Stomach (tissue), 9 donors: ENCODE results near the gene B4GALT6. TPM values are rescaled to one million over a fixed set of nuclear protein-coding genes. Genes with fewer than 3 reads are reported as not detected.

Source experiments
- DNase-seq, 2 donors: peaks; one replicate each; pipeline versions ENCODE4 v3.0.0 to v3.0.0-alpha.2; 2013 to 2019
- H3K27ac ChIP-seq, 5 donors: fragments of 200-600 bp in 4 of 5; sonication (generic) in 4 of 5; one replicate each; pipeline ENCODE4 v1.5.1; 2013 to 2019; ENCODE audit warnings: mild to moderate bottlenecking in 1 of 5, moderate library complexity in 1 of 5
- H3K27me3 ChIP-seq, 3 donors: fragments of 200-600 bp; sonication (generic); one replicate each; pipeline ENCODE4 v1.5.1; 2017 to 2019; ENCODE audit warnings: mixed run types in 1 of 3
- H3K36me3 ChIP-seq, 4 donors: fragments of 200-600 bp; sonication (generic); 1 replicate in 3 of 4; 2 replicates in 1 of 4; pipeline ENCODE4 v1.5.1; 2016 to 2019
- H3K4me1 ChIP-seq, 4 donors: fragments of 200-600 bp; sonication (generic); one replicate each; pipeline ENCODE4 v1.5.1; 2016 to 2019
- H3K4me3 ChIP-seq, 4 donors: fragments of 200-600 bp; sonication (generic) in 3 of 4; one replicate each; pipeline ENCODE4 v1.5.1; 2016 to 2019; ENCODE audit warnings: mild to moderate bottlenecking in 1 of 4
- H3K9me3 ChIP-seq, 4 donors: fragments of 200-600 bp; sonication (generic); one replicate each; pipeline ENCODE4 v1.5.1; 2016 to 2019
- CTCF ChIP-seq, 7 experiments: fragments of 450-650 bp in 4 of 7; fragments of 200-600 bp in 3 of 7; sonication (generic) in 3 of 7; IDR thresholded peaks; one replicate each; pipeline ENCODE4 v1.5.1; 2016 to 2019; ENCODE audit warnings: antibody characterized with exemption in 7 of 7, control low read depth in 2 of 7, mild to moderate bottlenecking in 1 of 7
- EP300 ChIP-seq: sonication (generic); formaldehyde crosslinking; IDR thresholded peaks from one replicate; pipeline ENCODE4 v1.6.1; 2017; ENCODE audit warnings: antibody characterized with exemption
- POLR2A ChIP-seq, 4 donors: fragments of 450-650 bp; IDR thresholded peaks; one replicate each; pipeline ENCODE4 v1.6.1; 2016; ENCODE audit warnings: antibody characterized with exemption in 4 of 4, control low read depth in 2 of 4, mild to moderate bottlenecking in 1 of 4, moderate library complexity in 1 of 4
- POLR2AphosphoS5 ChIP-seq, 3 donors: sonication (generic); formaldehyde crosslinking; IDR thresholded peaks; one replicate each; pipeline ENCODE4 v1.6.1; 2016; ENCODE audit warnings: antibody characterized with exemption in 3 of 3
- WGBS, 5 donors: extraction: QIAGEN DNeasy Blood & Tissue Kit in 3 of 5; methylation state at CpG; one replicate each; pipeline versions ENCODE4 v1.1.5 to v1.1.7; 2013 to 2018; 5-methylcytosine and 5-hydroxymethylcytosine counted together
- intact Hi-C: fragments of 100-400 bp; cut with DNase I; formaldehyde crosslinking; loops from one replicate; pipeline ENCODE4 v1.15.1; 2023; ENCODE audit warnings: low total_unique reads
- polyA plus RNA-seq, 3 donors: library from polyadenylated mRNA; stranded (reverse); fragments of 200-250 nt; gene quantifications; one replicate each; pipeline ENCODE4 v1.2.3, GENCODE V29; 2013
- total RNA-seq, 5 donors: library from RNA; depleted of rRNA; stranded (reverse); fragments of >200 nt; gene quantifications; one replicate each; pipeline versions ENCODE4 v1.1.0 to v1.2.3, GENCODE V29; 2014 to 2016
- donor health status: healthy with polysubstance abuse.
- donor health status: Bipolar disorder and iron deficiency.
- donor health status: healthy.

Gene B4GALT6
- total and polyA plus RNA-seq, 8 donors = 0.45 to 8.4 (median 1.3) TPM; not detected in 1

- WGBS, 5 donors = 92 to 100% (median 97%) methylated on average over 1 of the region's 1 CpG
- TF ChIP-seq CTCF (IDR thresholded peaks at IDR 0.05) = no peak
- no peak overlapping the region for H3K27ac ChIP-seq
- no peaks in the 10 kb centered on the region for H3K36me3 ChIP-seq
- no peaks in the 10 kb centered on the region for H3K27me3 ChIP-seq
- no peaks in the 10 kb centered on the region for H3K9me3 ChIP-seq
- no peak for DNase-seq
- intact Hi-C loops = no loop called here
- H3K4me3 ChIP-seq = no peak overlapping the region
- no peaks in the 10 kb centered on the region for H3K4me1 ChIP-seq
Measured at GRCh38 chr18:31664101-31664500, 20.3 kb downstream of the B4GALT6 start.

- no peaks in the 10 kb centered on the region for H3K36me3 ChIP-seq
- 51 to 83% (median 66%) methylated on average over 3 of the region's 3 CpGs for WGBS, 5 donors
- H3K9me3 ChIP-seq = no peaks in the 10 kb centered on the region
- no peaks in the 10 kb centered on the region for H3K27me3 ChIP-seq
- TF ChIP-seq CTCF (IDR thresholded peaks at IDR 0.05) = no peak
- no peak for TF ChIP-seq POLR2A (IDR thresholded peaks at IDR 0.05)
- TF ChIP-seq POLR2AphosphoS5 (IDR thresholded peaks at IDR 0.05) = no peak
- no peak for TF ChIP-seq EP300
- no peak for DNase-seq
- H3K27ac ChIP-seq = no peak overlapping the region
- intact Hi-C loops = no loop called here
- no peaks in the 10 kb centered on the region for H3K4me1 ChIP-seq
- H3K4me3 ChIP-seq = no peak overlapping the region
Measured at GRCh38 chr18:31661965-31662364, 22.4 kb downstream of the B4GALT6 start.

- TF ChIP-seq CTCF (IDR thresholded peaks at IDR 0.05) (no peak), POLR2AphosphoS5 (IDR thresholded peaks at IDR 0.05) (no peak), EP300 (no peak), POLR2A (IDR thresholded peaks at IDR 0.05) (no peak)
- intact Hi-C loops = no loop called here
- no peaks in the 10 kb centered on the region for H3K36me3 ChIP-seq
- no peak for DNase-seq
- no peaks in the 10 kb centered on the region for H3K27me3 ChIP-seq
- no peak overlapping the region for H3K4me3 ChIP-seq
- H3K27ac ChIP-seq = no peak overlapping the region
- 92 to 97% (median 94%) methylated on average over 4 of the region's 4 CpGs for WGBS, 5 donors
- H3K9me3 ChIP-seq = no peaks in the 10 kb centered on the region
- H3K4me1 ChIP-seq = no peaks in the 10 kb centered on the region
Measured at GRCh38 chr18:31660763-31661162, 23.6 kb downstream of the B4GALT6 start.

GRCh38 chr18:31659576-31660177 is 24.7 kb downstream of the B4GALT6 start:
- intact Hi-C loops = no loop called here
- Histone ChIP-seq H3K36me3 (no peaks in the 10 kb centered on the region), H3K4me3 (no peak overlapping the region), H3K4me1 (no peaks in the 10 kb centered on the region), H3K27me3 (no peaks in the 10 kb centered on the region), H3K27ac (no peak overlapping the region), H3K9me3 (no peaks in the 10 kb centered on the region)
- TF ChIP-seq CTCF (IDR thresholded peaks at IDR 0.05) (no peak), POLR2AphosphoS5 (IDR thresholded peaks at IDR 0.05) (no peak), EP300 (no peak), POLR2A (IDR thresholded peaks at IDR 0.05) (no peak)
- 83 to 96% (median 90%) methylated on average over 1 of the region's 1 CpG for WGBS, 5 donors
- no peak for DNase-seq
